WTC11 (cell line): ENCODE data around the gene PKMYT1. TPM values are rescaled to one million over a fixed set of nuclear protein-coding genes. Genes with fewer than 3 reads are reported as not detected.

Source experiments
- AR ChIP-seq: fragments of 250-450 bp; sonication (Bioruptor Pico); IDR thresholded peaks from 2 replicates; pipeline ENCODE4 v1.9.0; 2021; ENCODE audit warnings: mild to moderate bottlenecking
- CBFB ChIP-seq: sonication (generic); formaldehyde crosslinking; IDR thresholded peaks from 2 replicates; pipeline ENCODE4 v1.8.1; 2022; ENCODE audit warnings: mild to moderate bottlenecking, low read depth, missing genetic modification reagents
- CDX4 ChIP-seq: fragments of 250-450 bp; sonication (Bioruptor Pico); IDR thresholded peaks from 2 replicates; pipeline ENCODE4 v1.9.0; 2021; ENCODE audit warnings: moderate library complexity, mild to moderate bottlenecking, inconsistent platforms, borderline replicate concordance
- CREB1 ChIP-seq: sonication (generic); formaldehyde crosslinking; IDR thresholded peaks from 2 replicates; pipeline ENCODE4 v1.8.0; 2023; ENCODE audit warnings: mild to moderate bottlenecking, missing genetic modification reagents
- E2F1 ChIP-seq: sonication (generic); formaldehyde crosslinking; IDR thresholded peaks from 2 replicates; pipeline ENCODE4 v1.8.0; 2022; ENCODE audit warnings: mild to moderate bottlenecking, missing genetic modification reagents
- E2F4 ChIP-seq: sonication (generic); formaldehyde crosslinking; IDR thresholded peaks from 2 replicates; pipeline ENCODE4 v1.8.1; 2022; ENCODE audit warnings: low read depth, mild to moderate bottlenecking, moderate library complexity, missing genetic modification reagents, borderline replicate concordance
- ESRRA ChIP-seq: sonication (generic); formaldehyde crosslinking; IDR thresholded peaks from 2 replicates; pipeline ENCODE4 v1.8.1; 2022; ENCODE audit warnings: mild to moderate bottlenecking, missing genetic modification reagents, borderline replicate concordance
- ETV6 ChIP-seq: sonication (generic); formaldehyde crosslinking; IDR thresholded peaks from 2 replicates; pipeline ENCODE4 v1.8.1; 2022; ENCODE audit warnings: mild to moderate bottlenecking, missing genetic modification reagents
- FOXJ3 ChIP-seq: sonication (generic); formaldehyde crosslinking; IDR thresholded peaks from 2 replicates; pipeline ENCODE4 v1.9.0; 2021; ENCODE audit warnings: missing genetic modification reagents, mild to moderate bottlenecking, borderline replicate concordance
- FOXK1 ChIP-seq: sonication (generic); formaldehyde crosslinking; IDR thresholded peaks from 2 replicates; pipeline ENCODE4 v1.8.0; 2022; ENCODE audit warnings: mild to moderate bottlenecking, moderate library complexity, missing genetic modification reagents
- FOXP4 ChIP-seq: sonication (generic); formaldehyde crosslinking; IDR thresholded peaks from 2 replicates; pipeline ENCODE4 v1.8.0; 2022; ENCODE audit warnings: mild to moderate bottlenecking, missing genetic modification reagents
- GABPB1 ChIP-seq: sonication (generic); formaldehyde crosslinking; IDR thresholded peaks from 2 replicates; pipeline ENCODE4 v1.8.1; 2023; ENCODE audit warnings: mild to moderate bottlenecking, missing genetic modification reagents
- GTF2I ChIP-seq: fragments of 250-450 bp; sonication (Bioruptor Pico); conservative IDR thresholded peaks from 2 replicates; pipeline ENCODE4 v1.4.0; 2021; ENCODE audit warnings: mild to moderate bottlenecking
- JAZF1 ChIP-seq: fragments of 250-450 bp; sonication (Bioruptor Pico); IDR thresholded peaks from 2 replicates; pipeline ENCODE4 v1.9.0; 2021; ENCODE audit warnings: moderate library complexity, mild to moderate bottlenecking, inconsistent platforms
- MLX ChIP-seq: sonication (generic); formaldehyde crosslinking; IDR thresholded peaks from 2 replicates; pipeline ENCODE4 v1.8.1; 2023; ENCODE audit warnings: mild to moderate bottlenecking, missing genetic modification reagents, moderate library complexity
- PRRX2 ChIP-seq: fragments of 250-450 bp; sonication (Bioruptor Pico); IDR thresholded peaks from 2 replicates; pipeline ENCODE4 v1.8.0; 2021; ENCODE audit warnings: mild to moderate bottlenecking
- USF1 ChIP-seq: sonication (generic); formaldehyde crosslinking; IDR thresholded peaks from 2 replicates; pipeline ENCODE4 v1.8.0; 2022; ENCODE audit warnings: mild to moderate bottlenecking, missing genetic modification reagents
- ZBTB43 ChIP-seq: sonication (generic); formaldehyde crosslinking; IDR thresholded peaks from 2 replicates; pipeline ENCODE4 v1.8.1; 2023; ENCODE audit warnings: mild to moderate bottlenecking, missing genetic modification reagents
- ZMAT4 ChIP-seq: fragments of 250-450 bp; sonication (Bioruptor Pico); IDR thresholded peaks from 2 replicates; pipeline ENCODE4 v1.9.0; 2021; ENCODE audit warnings: mild to moderate bottlenecking
- ZNF121 ChIP-seq: sonication (generic); formaldehyde crosslinking; IDR thresholded peaks from 2 replicates; pipeline ENCODE4 v1.8.0; 2023; ENCODE audit warnings: missing genetic modification reagents
- ZNF263 ChIP-seq: sonication (generic); formaldehyde crosslinking; IDR thresholded peaks from 2 replicates; pipeline ENCODE4 v1.8.1; 2022; ENCODE audit warnings: low read depth, mild to moderate bottlenecking, moderate library complexity, missing genetic modification reagents
- ZNF423 ChIP-seq: fragments of 250-450 bp; sonication (Bioruptor Pico); IDR thresholded peaks from 2 replicates; pipeline ENCODE4 v2.1.2; 2022; ENCODE audit warnings: mild to moderate bottlenecking, moderate library complexity
- ZNF512 ChIP-seq: sonication (generic); formaldehyde crosslinking; IDR thresholded peaks from 2 replicates; pipeline ENCODE4 v1.8.1; 2022; ENCODE audit warnings: missing genetic modification reagents, borderline replicate concordance
- ZSCAN18 ChIP-seq: fragments of 250-450 bp; sonication (Bioruptor Pico); IDR thresholded peaks from 2 replicates; pipeline ENCODE4 v2.1.2; 2022; ENCODE audit warnings: mild to moderate bottlenecking, moderate library complexity
- total RNA-seq: library from RNA; stranded (reverse); gene quantifications from 3 replicates; pipeline ENCODE4 v1.2.3, GENCODE V29; 2021

The PKMYT1 gene
- total RNA-seq, 1 experiment from 2014 or later = 120 TPM

GRCh38 chr16:2963723-2964474, 16.3 kb downstream of the PKMYT1 start, which contains the start of gene KREMEN2 (continued):
- TF ChIP-seq E2F4 (CRISPR knock-in tag) (no peak), ZNF263 (CRISPR knock-in tag) (no peak), MLX (no peak), CDX4 (CRISPR knock-in tag) (no peak), ZMAT4 (CRISPR knock-in tag) (no peak), ETV6 (CRISPR knock-in tag) (no peak), ZNF423 (CRISPR knock-in tag) (peak; percentile 27; the same call in 1 of the 2 replicates), CREB1 (CRISPR knock-in tag) (no peak), ZBTB43 (CRISPR knock-in tag) (no peak), ESRRA (CRISPR knock-in tag) (no peak), AR (CRISPR knock-in tag) (no peak), PRRX2 (CRISPR knock-in tag) (no peak), GTF2I (CRISPR knock-in tag) (no peak), USF1 (CRISPR knock-in tag) (peak; percentile 85), CBFB (no peak), FOXP4 (CRISPR knock-in tag) (no peak), GABPB1 (CRISPR knock-in tag) (no peak), ZNF121 (CRISPR knock-in tag) (no peak), FOXK1 (CRISPR knock-in tag) (no peak), FOXJ3 (no peak), E2F1 (no peak), ZNF512 (CRISPR knock-in tag) (no peak), ZSCAN18 (CRISPR knock-in tag) (no peak), JAZF1 (no peak)
